ENCODE results near the gene ARL6IP6.
A peak's percentile ranks its signal among the peaks of the same experiment; 100 is the strongest.
"Not testable (repeated sequence)": the region's sequence is repeated elsewhere in the genome, so short reads cannot be mapped to it uniquely, and the experiment has no call there.

Gene ARL6IP6

DNA sequence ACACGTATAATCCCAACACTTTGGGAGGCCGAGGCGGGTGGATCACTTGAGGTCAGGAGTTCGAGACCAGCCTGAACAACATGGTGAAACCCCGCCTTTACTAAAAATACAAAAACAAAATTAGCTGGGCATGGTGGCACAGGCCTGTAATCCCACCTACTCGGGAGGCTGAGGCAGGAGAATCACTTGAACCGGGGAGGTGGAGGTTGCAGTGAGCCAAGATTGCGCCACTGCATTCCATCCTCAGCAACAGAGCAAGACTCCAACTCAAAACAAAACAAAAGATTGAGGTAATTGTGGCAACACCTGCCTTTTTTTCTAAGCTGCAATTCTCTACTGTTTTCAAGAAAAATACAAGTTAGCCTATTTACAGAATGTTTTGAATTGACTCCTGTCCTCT lies 4.2 kb downstream of the ARL6IP6 start:
- DNase-seq (ENCODE audit: low read depth), result not testable (repeated sequence)

DNA sequence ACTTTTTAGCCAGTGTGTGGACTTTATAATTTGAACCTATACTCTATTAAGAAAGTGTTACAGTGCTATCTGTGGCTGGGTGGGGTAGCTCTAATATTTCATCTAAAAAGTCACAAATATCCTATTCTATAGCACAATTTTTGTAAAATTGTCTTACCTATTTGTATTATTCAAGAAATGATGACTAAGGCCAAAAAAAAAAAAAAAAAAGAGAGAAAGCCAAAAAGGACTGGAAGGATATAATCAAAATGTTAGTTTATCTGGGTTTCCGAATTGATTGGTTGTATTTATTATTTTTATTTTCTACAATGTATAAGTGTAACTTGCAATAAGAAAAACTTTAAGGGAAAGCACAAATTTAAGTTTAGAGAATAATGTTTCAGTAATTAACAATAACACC lies 5.5 kb downstream of the ARL6IP6 start:
- no peak for DNase-seq (ENCODE audit: low read depth)

DNA sequence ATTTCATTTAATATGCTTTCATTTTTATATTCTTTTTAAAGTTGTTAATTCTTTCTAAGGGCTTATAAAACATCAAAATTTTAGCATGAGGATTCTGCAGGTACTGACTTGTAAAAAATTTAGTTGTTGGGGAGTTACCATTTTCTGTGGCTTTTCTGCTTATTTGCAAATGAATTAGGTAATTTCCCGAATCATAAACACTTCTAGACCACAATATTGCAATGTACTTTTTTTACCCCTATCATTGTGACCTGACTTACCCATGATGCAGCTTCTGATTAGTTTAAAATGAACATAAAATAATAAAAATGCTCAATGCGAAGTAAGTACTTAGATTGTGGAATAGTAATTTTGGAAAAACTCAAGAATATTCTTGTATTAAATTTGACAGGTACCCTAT lies 11.4 kb downstream of the ARL6IP6 start:
- DNase-seq (ENCODE audit: low read depth), result no peak

DNA sequence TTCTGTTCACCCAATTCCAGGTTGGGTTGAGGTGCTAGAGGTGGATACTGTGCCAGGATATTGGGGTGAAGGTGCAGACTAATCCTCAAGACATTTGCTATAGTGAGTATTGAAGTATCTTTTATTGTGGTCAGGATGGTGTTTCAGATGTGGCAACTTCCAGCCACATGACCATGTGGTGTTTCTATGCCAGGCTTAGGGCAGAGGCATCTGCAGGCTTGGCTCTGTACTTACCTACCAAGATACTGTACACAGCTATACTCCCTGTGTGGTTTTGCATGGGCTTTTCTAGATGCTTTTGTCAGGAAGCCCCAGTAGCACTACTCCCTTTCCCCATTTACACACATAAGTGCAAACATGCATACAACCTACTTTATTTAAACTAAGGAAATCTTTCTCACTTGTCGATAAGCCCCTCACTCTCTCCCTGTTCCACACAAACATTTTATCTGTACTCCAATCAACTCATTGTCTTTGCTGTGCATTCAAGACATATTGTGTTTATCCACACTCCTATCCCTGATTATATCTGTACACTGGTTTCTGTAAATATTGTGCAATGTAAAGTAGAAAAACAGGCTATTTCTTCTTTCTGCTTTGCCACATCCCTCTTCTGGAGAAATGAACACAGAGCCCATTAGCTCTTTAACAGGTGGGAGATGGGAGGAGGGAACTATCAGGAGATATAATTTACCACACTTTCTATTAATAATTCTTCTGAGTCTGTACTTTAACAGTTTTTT lies 12.3 kb downstream of the ARL6IP6 start:
- DNase-seq (ENCODE audit: low read depth), result no peak

DNA sequence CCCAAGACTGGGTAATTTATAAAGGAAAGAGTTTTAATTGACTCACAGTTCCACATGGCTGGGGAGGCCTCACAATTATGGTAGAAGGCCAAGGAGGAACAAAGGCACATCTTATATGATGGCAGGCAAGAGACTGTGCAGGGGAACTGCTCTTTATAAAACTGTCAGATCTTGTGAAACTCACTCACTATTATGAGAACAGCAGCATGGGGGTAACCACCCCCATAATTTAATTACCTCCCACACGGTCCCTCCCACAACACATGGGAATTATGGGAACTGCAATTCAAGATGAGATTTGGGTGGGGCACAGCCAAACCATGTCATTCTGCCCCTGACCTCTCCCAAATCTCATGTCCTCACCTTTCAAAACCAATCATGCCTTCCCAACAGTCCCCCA lies 19.1 kb downstream of the ARL6IP6 start:
- DNase-seq (ENCODE audit: low read depth), result not testable (repeated sequence)

DNA sequence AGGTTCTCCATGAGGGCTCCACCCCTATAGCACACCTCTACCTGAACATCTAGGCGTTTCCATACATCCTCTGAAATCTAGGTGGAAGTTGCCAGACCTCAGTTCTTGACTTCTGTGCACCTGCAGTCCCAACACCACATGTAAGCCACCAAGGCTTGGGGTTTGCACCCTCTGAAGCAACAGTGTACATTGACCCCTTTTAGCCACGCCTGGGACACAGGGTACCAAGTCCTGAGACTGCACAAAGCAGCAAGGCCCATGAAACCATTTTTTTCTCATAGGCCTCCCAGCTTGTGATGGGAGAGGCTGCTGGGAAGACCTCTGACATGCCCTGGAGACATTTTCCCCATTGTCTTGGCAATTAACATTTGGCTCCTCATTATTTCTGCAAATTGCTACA lies 20.0 kb downstream of the ARL6IP6 start:
- DNase-seq (ENCODE audit: low read depth), result no peak

DNA sequence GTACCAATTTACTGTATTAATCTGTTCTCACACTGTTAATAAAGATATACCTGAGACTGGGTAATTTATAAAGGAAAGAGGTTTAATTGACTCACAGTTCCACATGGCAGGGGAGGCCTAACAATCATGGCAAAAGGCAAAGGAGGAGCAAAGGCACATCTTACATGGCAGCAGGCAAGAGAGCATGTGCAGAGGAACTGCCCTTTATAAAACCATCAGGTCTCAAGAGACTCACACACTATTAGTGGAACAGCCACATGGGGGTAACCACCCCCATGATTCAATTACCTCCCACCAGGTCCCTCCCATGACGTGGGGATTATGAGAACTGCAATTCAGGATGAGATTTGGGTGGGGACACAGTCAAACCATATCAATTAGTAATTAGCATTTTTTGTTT lies 21.3 kb downstream of the ARL6IP6 start:
- not testable (repeated sequence) for DNase-seq (ENCODE audit: low read depth)

DNA sequence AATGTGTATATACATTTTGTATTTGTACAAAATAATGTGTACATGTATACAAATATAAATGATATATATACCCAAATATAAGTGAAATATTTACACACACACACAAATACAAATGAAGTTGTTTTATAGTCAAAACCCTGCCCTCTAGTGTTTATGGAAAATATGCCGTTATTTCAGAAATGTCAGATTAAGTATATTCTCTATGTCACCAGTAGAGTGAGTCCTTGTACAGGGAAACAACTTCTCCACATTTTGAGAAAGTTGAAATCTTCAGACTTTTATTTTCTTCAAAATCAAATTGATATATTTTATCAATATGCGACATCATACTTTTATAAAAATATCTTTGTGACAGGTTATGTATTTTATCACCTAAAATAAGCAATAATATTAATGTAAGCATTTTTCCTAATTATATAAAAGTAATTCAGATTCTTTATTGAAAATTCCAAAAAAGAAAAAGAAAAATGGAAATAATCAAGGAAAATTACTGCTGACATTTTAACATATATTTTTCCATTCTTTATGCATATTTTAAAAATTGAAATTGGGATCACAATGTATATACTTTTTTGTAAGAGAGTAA lies 22.4 kb downstream of the ARL6IP6 start:
- DNase-seq (ENCODE audit: low read depth), result peak; percentile 56

DNA sequence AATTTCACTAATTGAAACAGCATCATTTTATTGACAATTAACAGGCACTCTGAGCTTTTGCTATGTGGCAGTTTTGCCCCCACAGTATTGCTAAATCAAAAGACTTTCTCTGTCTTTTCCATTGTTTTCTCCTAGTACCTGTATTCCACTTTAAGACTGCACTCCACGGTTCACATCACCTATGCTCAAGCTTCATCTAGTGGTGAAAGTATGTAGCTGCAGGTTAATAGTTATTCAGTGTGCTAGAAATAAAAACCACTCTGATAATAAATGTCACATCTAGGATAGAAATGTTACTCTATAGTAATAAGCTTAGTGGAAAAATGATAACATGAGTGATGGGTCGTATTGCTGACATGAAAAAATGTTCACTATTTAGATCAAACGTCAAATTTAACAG lies 24.6 kb downstream of the ARL6IP6 start:
- no peak for DNase-seq (ENCODE audit: low read depth)

DNA sequence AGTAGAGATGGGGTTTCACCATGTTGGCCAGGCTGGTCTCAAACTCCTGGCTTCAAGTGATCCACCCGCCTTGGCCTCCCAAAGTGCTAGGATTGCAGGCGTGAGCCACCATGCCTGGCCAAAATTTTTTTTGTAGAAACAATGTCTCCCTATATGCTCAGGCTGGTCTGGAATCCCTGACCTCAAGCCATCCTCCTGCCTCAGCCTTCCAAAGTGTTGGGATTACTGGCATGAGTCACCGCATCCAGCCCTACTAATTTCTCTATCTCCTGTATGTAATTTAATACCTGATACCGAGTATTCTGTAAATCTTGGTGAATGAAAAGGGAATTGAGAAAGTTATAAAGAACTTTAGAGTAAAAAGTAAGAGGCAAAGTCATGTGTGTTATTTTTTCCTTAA lies 29.3 kb downstream of the ARL6IP6 start:
- not testable (repeated sequence) for DNase-seq (ENCODE audit: low read depth)

DNA sequence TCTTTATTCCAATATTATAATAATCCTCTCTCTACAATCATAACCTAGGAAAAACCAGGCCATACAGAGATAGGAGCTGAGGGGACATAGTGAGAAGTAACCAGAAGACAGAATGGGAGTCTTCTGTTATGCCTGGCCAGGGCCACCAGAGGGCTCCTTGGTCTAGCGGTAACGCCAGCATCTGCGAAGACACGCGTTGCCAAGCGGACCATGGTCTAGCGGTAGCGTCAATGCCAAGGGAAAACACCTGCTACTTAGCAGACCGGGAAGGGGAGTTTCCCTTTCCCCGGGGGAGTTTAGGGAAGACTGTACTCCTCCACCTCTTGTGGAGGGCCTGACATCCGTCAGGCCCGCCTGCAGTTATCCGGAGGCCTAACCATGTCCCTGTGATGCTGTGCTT lies 36.6 kb downstream of the ARL6IP6 start:
- no peak for DNase-seq (ENCODE audit: low read depth)

DNA sequence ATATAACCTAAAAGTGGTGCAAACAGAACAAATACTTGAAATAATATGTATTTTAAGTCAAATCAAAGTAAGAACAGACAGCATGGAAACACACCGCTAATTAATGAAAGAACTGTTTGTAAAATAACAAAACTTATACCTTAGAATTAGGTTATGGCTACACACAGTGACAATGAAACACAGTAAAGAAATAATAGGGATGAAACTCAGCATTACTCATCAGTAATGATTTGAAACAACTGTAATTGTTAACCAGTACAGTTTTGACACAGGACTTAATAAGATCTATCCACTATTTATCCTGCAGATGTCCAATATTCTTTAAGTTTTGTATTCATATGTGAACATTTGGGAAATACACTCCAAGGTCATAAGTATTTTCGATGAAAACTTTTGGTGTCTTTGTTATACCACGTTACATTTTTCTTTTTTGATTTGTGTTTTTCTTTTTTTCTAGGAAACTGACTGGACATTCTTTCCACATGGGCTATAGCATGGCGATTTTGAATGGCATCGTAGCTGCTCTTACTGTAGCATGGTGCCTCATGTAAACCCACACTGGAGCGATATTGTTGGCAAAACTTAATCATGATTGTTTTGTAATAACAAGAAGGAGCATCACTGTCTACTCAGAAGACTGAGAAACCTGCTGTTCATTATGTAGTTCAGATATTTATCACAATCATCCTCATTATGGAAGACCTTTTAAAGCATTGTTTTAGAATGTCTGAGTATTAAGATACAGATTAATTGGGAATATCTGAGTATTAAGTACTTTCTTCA lies 41.1 kb downstream of the ARL6IP6 start:
- DNase-seq (ENCODE audit: low read depth), result no peak

DNA sequence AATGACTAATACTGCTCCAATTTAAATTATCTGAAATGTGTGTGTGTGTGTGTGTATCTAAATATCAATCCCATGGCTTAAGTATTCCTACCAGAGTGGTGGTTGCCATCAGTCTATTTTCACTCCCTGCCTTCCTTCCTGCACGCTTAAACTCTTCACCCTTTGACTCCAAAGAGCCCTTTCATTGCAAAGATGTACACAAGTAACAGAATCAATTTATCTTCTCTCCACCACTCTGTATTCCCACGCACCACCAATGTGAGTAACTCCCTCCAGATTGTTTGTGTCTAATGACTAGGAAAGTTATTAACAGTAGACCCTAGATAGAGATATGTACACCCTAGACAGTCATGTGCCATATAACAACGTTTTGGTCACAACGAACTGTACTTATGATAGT lies 42.8 kb downstream of the ARL6IP6 start:
- no peak for DNase-seq (ENCODE audit: low read depth)

DNA sequence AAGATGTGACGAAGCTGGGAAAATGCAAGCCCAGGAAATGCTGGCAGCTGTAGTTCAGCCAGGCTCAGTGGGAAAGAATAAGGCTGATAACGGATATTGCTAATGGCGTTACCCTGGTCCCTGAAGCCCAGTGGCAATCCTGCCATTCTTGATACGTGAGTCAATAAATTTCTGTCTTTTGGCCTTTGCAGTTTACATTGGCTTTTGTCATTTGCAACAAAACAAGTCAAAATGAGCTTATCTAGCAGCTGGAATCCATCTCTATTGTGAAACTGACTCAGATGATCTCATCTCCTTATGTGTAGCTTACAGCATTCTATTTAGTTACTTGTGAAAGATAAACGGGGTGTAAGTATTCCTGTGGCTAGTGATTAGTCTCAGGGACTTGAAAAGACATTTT lies 43.8 kb downstream of the ARL6IP6 start:
- peak; percentile 44 for DNase-seq (ENCODE audit: low read depth)

DNA sequence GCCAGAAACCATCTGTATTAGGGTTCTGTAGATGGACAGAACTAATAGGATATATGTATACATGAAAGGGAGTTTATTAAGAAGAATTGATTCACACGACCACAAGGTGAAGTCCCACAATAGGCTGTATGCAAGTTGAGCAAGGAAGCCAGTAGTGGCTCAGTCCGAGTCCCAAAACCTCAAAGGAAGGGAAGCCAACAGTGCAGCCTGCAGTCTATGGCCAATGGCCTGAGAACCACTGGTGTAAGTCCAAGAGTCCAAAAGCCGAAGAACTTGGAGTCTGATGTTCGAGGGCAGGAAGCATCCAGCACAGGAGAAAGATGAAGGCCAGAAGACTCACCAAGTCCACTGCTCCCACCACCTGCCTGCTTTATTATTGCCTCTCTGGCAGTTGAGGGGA lies 44.8 kb downstream of the ARL6IP6 start:
- DNase-seq (ENCODE audit: low read depth), result not testable (repeated sequence)

DNA sequence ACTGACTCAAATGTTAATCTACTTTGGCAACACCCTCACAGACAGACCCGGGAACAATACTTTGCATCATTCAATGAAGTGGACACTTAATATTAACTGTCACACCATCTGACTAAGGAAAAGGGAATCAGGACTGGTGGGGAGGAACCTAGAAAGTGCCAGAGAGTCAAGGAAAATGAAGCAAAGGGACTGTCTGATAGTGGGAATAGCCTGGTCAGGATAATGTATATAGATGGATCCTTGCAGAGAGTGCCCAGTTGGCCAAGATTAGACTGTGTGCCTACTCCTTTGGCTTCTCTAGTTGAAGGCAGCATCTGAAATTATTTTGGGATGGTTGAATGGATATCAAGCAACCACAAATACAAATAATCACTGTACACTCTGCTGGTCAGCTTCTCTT lies 45.2 kb downstream of the ARL6IP6 start:
- DNase-seq (ENCODE audit: low read depth), result no peak

DNA sequence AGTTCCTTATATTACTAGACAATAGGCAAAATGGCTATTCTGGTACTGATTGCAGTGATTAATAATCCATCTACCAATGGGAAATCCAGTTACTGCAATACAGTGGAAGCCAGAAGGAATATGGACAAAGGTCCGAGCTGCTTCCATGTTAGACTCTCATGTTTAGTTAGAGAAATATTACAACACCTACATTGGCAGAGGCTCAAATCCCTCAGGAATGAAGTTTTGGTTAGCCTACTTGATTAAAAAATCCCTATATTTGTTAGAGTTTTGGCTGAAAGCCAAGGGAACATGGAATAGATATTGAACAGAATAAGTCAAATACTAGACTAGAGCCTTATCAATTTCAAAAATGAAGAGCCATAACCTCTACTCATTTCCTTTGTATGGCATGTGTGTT lies 48.5 kb downstream of the ARL6IP6 start:
- DNase-seq (ENCODE audit: low read depth), result peak; percentile 13

DNA sequence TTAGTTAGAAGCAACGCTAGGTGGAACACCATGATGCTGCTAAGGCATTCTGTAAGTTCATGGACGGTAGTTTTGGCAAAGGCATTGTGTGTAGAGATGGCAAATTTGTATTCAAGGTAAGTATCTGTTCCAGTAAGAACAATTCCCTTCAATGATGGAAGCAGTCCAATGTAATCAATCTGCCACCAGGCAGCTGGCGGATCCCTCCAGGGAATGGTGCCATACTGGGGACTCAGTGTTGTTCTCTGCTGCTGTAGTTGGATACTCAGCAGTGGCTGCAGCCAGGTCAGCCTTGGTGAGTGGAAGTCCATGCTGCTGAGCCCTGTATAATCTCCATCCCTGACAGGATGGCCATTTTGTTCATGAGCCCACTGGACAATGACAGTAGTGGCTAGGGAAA lies 62.8 kb downstream of the ARL6IP6 start:
- no peak for DNase-seq (ENCODE audit: low read depth)

DNA sequence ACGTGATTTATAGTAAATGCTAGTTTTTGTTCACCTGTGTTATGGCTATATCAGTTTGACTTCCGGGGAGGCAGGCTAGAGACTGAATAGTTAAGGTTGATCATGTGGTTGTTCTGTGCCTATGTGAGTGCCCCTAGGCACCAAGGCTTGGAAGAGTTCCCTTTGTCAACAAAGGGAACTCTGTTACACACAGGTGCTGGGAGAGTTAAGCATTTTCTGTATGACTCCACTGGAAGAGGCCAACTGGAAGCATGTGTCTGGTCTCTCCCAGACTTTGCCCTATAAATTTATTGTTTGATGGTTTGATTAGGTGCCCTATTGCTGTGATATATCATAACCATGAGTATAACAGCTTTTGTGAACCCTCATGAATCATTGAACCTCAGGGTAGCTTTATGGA lies 63.8 kb downstream of the ARL6IP6 start:
- DNase-seq (ENCODE audit: low read depth), result no peak

DNA sequence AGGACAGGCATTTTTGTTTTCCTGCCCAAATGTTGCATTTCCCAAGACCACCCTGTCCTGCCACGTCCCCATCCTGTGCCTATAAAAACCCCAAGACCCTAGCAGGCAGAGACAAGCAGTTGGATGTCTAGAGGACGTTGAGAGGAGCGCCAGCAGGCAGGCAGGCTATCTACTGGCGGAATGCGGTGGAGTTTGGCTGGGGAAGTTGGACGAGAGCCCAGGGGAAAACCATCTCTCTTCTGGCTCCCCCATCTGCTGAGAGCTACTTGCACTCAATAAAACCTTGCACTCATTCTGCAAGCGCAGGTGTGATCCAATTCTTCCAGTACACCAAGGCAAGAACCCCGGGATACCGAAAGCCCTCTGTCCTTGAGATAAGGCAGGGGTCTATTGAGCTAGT lies 72.5 kb downstream of the ARL6IP6 start:
- DNase-seq (ENCODE audit: low read depth), result no peak

DNA sequence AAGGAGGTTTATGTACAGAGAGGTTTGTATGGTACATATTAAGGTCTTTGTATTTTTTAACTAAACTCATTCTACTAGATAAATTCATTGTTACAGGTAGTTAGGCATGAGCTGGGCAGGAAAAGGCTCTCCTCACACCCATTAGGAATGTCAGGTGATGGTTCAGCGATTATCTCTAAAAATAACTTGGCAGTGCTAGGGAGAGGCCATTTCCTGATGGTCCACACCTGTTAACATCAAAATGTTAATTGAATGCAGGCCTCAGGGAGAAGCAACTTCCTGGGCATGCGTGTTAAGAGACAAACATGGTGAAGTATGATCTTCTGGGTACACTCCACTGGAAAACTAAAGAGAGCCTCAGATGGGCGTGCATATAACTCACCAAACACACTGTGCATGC lies 73.6 kb downstream of the ARL6IP6 start:
- no peak for DNase-seq (ENCODE audit: low read depth)

DNA sequence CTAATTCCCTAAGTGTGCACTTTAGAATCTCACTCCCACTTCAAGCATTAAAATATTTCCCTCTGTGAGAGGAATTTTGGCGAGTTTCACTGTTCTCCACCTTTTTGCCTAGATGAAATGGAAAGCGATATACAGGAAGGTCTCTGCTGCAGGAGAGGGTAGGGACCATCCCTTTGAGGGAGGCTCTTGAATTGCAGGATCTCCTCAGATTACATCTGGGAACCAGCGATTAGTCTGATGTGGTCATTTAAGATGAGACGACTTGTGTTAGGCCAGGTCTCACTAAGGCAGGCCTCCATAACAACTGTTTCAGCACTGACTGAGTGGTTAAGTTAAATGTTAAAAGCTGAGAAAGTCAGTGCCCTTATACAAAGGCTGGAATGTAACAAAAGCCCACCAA lies 74.6 kb downstream of the ARL6IP6 start:
- DNase-seq (ENCODE audit: low read depth), result no peak

DNA sequence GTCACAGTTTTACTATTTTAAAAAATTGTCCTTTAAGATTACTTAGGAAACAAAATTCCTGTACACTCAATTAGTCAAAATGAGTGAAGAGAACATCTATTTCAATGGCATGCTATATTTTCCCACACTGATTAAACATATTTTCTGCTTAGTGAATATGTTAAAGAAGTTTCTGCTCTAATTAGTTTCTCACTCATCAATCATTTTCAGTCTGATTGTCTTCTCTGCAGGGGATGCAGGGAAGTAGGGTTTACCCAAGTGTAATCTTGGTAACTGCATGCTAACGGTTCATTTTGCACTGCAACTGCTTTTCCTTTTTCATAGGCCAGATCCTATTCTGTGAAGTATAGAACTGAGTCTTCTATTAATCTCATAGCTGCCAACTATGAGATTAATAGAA lies 78.5 kb downstream of the ARL6IP6 start:
- no peak for DNase-seq (ENCODE audit: low read depth)
